NCI-H226 (cell line): Measurements from ENCODE around the gene PRORP.
"Not testable (repeated sequence)": the region's sequence is repeated elsewhere in the genome, so short reads cannot be mapped to it uniquely, and the experiment has no call there.

Experiments
- DNase-seq: peaks from one replicate; pipeline ENCODE4 v3.0.0-alpha.2; 2015

PRORP gene

GRCh38 chr14:35140718-35141581 is 18.6 kb downstream of the PRORP start:
- no peak for DNase-seq

- DNase-seq = no peak
Measured at GRCh38 chr14:35144029-35144428, 21.7 kb downstream of the PRORP start.

GRCh38 chr14:35146711-35147149 is 24.4 kb downstream of the PRORP start:
- no peak for DNase-seq

- DNase-seq = no peak
Measured at GRCh38 chr14:35147186-35147585, 24.8 kb downstream of the PRORP start.

- no peak for DNase-seq
Measured at GRCh38 chr14:35147711-35148110, 25.4 kb downstream of the PRORP start.

- no peak for DNase-seq
Measured at GRCh38 chr14:35149239-35149638, 26.9 kb downstream of the PRORP start.

- DNase-seq = not testable (repeated sequence)
Measured at GRCh38 chr14:35152531-35152930, 30.2 kb downstream of the PRORP start.

- DNase-seq = no peak
Measured at GRCh38 chr14:35154016-35154415, 31.7 kb downstream of the PRORP start.

- peak; percentile 54 for DNase-seq
Measured at GRCh38 chr14:35155962-35156361, 33.6 kb downstream of the PRORP start.

GRCh38 chr14:35158491-35158890 is 36.1 kb downstream of the PRORP start:
- DNase-seq = no peak

- peak; percentile 32 for DNase-seq
Measured at GRCh38 chr14:35158951-35159653, 36.8 kb downstream of the PRORP start.

- DNase-seq = peak; percentile 94
Measured at GRCh38 chr14:35159742-35160409, 37.5 kb downstream of the PRORP start.

- no peak for DNase-seq
Measured at GRCh38 chr14:35161231-35161630, 38.9 kb downstream of the PRORP start.

GRCh38 chr14:35163384-35163783 is 41.0 kb downstream of the PRORP start:
- DNase-seq = no peak

- DNase-seq = no peak
Measured at GRCh38 chr14:35164849-35165248, 42.5 kb downstream of the PRORP start.

- no peak for DNase-seq
Measured at GRCh38 chr14:35167496-35167895, 45.1 kb downstream of the PRORP start.
